ENCODE data around the gene HMGA1.

DNA sequence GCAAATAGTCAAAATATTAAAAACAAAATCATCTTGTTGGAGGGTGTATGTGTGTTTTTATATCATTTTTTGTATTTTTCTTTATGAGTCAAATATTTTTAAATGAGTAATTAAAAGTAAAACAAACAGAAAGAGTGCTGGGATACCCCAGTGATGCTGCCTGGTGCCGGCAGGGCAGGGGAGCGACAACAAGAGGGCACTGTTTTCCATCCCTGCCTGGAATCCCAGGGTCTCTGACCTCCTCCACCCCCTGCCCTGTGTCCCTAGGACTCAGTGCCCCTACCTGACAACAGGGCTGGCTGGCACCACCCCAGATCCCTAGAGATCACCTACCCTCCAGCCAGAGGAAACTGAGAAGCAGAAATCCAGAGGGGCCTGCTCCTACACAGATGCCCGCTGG, 41.9 kb upstream of the HMGA1 start:
- TF ChIP-seq NFE2L1 (CRISPR knock-in tag; IDR thresholded peaks at IDR 0.05) (no peak), ESRRA (CRISPR knock-in tag; IDR thresholded peaks at IDR 0.05; ENCODE audit: borderline replicate concordance) (no peak), FOXJ3 (CRISPR knock-in tag; IDR thresholded peaks at IDR 0.05; ENCODE audit: borderline replicate concordance) (no peak), GRHL2 (CRISPR knock-in tag; IDR thresholded peaks at IDR 0.05; ENCODE audit: insufficient replicate concordance, severe bottlenecking) (no peak), SMAD4 (CRISPR knock-in tag; IDR thresholded peaks at IDR 0.05) (no peak), NR3C1 (CRISPR knock-in tag; conservative IDR thresholded peaks at IDR 0.05; ENCODE audit: low read depth) (no peak), ZNF423 (CRISPR knock-in tag; IDR thresholded peaks at IDR 0.05) (no peak)
- TF ChIP-seq, protein P1, sequence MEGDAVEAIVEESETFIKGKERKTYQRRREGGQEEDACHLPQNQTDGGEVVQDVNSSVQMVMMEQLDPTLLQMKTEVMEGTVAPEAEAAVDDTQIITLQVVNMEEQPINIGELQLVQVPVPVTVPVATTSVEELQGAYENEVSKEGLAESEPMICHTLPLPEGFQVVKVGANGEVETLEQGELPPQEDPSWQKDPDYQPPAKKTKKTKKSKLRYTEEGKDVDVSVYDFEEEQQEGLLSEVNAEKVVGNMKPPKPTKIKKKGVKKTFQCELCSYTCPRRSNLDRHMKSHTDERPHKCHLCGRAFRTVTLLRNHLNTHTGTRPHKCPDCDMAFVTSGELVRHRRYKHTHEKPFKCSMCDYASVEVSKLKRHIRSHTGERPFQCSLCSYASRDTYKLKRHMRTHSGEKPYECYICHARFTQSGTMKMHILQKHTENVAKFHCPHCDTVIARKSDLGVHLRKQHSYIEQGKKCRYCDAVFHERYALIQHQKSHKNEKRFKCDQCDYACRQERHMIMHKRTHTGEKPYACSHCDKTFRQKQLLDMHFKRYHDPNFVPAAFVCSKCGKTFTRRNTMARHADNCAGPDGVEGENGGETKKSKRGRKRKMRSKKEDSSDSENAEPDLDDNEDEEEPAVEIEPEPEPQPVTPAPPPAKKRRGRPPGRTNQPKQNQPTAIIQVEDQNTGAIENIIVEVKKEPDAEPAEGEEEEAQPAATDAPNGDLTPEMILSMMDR (IDR thresholded peaks at IDR 0.05): no peak
- TF ChIP-seq, protein P2, sequence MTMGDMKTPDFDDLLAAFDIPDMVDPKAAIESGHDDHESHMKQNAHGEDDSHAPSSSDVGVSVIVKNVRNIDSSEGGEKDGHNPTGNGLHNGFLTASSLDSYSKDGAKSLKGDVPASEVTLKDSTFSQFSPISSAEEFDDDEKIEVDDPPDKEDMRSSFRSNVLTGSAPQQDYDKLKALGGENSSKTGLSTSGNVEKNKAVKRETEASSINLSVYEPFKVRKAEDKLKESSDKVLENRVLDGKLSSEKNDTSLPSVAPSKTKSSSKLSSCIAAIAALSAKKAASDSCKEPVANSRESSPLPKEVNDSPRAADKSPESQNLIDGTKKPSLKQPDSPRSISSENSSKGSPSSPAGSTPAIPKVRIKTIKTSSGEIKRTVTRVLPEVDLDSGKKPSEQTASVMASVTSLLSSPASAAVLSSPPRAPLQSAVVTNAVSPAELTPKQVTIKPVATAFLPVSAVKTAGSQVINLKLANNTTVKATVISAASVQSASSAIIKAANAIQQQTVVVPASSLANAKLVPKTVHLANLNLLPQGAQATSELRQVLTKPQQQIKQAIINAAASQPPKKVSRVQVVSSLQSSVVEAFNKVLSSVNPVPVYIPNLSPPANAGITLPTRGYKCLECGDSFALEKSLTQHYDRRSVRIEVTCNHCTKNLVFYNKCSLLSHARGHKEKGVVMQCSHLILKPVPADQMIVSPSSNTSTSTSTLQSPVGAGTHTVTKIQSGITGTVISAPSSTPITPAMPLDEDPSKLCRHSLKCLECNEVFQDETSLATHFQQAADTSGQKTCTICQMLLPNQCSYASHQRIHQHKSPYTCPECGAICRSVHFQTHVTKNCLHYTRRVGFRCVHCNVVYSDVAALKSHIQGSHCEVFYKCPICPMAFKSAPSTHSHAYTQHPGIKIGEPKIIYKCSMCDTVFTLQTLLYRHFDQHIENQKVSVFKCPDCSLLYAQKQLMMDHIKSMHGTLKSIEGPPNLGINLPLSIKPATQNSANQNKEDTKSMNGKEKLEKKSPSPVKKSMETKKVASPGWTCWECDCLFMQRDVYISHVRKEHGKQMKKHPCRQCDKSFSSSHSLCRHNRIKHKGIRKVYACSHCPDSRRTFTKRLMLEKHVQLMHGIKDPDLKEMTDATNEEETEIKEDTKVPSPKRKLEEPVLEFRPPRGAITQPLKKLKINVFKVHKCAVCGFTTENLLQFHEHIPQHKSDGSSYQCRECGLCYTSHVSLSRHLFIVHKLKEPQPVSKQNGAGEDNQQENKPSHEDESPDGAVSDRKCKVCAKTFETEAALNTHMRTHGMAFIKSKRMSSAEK (CRISPR knock-in tag; IDR thresholded peaks at IDR 0.05; ENCODE audit: borderline replicate concordance): no peak
- TF ChIP-seq, protein P3, sequence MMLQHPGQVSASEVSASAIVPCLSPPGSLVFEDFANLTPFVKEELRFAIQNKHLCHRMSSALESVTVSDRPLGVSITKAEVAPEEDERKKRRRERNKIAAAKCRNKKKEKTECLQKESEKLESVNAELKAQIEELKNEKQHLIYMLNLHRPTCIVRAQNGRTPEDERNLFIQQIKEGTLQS (CRISPR knock-in tag; conservative IDR thresholded peaks at IDR 0.05): no peak

All from WTC11 (cell line).